ENCODE data around the gene SMIM35.

DNA sequence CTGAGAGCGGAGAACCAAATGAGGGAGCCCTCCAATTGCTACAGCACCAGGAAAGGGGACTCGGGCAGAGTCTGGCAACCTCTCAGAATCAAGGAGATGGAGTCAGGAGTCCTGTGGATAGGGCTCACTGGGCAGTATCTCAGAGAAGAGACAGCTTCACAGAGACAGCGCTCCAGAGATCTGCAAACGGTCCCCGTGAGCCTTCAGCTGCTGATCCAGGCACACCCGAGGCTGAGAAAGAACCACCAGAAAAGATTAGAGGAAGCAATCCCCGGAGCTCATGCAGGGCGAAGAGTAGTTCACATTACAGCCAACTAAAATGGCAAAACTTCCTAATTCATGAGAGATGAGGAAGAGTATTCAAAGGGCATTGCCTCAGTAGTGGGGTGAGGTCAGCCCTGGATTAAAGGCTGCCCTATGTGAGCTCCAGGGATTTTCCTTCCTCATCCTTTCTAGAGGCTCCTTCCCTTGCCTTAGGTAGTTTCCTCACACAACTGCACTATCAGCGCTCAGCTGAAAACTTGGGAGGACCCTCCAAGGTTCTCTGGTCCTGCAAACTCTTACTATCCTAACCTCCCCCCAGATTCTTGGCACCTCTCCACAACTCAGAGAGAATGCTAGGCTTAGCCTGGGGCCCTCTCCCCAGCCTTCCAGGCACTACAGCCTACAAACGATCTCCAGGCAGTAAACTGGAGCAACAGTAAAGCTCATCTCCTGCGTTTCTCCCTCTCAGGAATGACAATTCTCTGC, 42.1 kb upstream of the SMIM35 start:
- TF ChIP-seq, protein P1, sequence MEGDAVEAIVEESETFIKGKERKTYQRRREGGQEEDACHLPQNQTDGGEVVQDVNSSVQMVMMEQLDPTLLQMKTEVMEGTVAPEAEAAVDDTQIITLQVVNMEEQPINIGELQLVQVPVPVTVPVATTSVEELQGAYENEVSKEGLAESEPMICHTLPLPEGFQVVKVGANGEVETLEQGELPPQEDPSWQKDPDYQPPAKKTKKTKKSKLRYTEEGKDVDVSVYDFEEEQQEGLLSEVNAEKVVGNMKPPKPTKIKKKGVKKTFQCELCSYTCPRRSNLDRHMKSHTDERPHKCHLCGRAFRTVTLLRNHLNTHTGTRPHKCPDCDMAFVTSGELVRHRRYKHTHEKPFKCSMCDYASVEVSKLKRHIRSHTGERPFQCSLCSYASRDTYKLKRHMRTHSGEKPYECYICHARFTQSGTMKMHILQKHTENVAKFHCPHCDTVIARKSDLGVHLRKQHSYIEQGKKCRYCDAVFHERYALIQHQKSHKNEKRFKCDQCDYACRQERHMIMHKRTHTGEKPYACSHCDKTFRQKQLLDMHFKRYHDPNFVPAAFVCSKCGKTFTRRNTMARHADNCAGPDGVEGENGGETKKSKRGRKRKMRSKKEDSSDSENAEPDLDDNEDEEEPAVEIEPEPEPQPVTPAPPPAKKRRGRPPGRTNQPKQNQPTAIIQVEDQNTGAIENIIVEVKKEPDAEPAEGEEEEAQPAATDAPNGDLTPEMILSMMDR (IDR thresholded peaks at IDR 0.05): no peak
- TF ChIP-seq POLR2A (IDR thresholded peaks at IDR 0.05): no peak
